ENCODE data around the gene CACNA1C. TPM values are rescaled to one million over a fixed set of nuclear protein-coding genes. Genes with fewer than 3 reads are reported as not detected.

The CACNA1C gene
- total and polyA plus RNA-seq, 10 of the 15 experiments (the other 5 are each of a cell fraction or from before 2014, with no cell fraction given): under 0.01 to 0.15 (median 0.09) TPM; not detected in 5

- TF ChIP-seq NFYA (IDR thresholded peaks at IDR 0.05; ENCODE audit: borderline replicate concordance, low read depth, low read length) (no peak), CREM (IDR thresholded peaks at IDR 0.05; ENCODE audit: low read depth) (no peak), KDM1A (IDR thresholded peaks at IDR 0.05; ENCODE audit: borderline replicate concordance) (no peak), ZBTB40 (IDR thresholded peaks at IDR 0.05; ENCODE audit: borderline replicate concordance) (no peak), JUNB (IDR thresholded peaks at IDR 0.05) (no peak), HCFC1 (IDR thresholded peaks at IDR 0.05; ENCODE audit: low read length) (no peak), EP300 (IDR thresholded peaks at IDR 0.05; ENCODE audit: borderline replicate concordance in 1 of 2, control insufficient read depth in 1 of 2, low read depth in 2 of 2, low read length in 2 of 2) (no peak), ZNF384 (IDR thresholded peaks at IDR 0.05; ENCODE audit: borderline replicate concordance, low read depth, low read length) (no peak), PAX5 (IDR thresholded peaks at IDR 0.05; ENCODE audit: borderline replicate concordance, low read depth, low read length) (no peak), ZSCAN29 (IDR thresholded peaks at IDR 0.05) (no peak), EZH2 (IDR thresholded peaks at IDR 0.05; ENCODE audit: borderline replicate concordance, control insufficient read depth, low read depth, low read length) (no peak), KAT2A (conservative IDR thresholded peaks at IDR 0.05; ENCODE audit: control insufficient read depth, low read depth, low read length) (no peak), HDAC2 (IDR thresholded peaks at IDR 0.05) (no peak)
These were observed 181.3 kb downstream of the CACNA1C start (continued) for GRCh38 chr12:2234091-2234490.

Data from GM12878 (cell line).